ENCODE results near the gene YBX3.
"Not testable (repeated sequence)": the region's sequence is repeated elsewhere in the genome, so short reads cannot be mapped to it uniquely, and the experiment has no call there.

The YBX3 gene

DNA sequence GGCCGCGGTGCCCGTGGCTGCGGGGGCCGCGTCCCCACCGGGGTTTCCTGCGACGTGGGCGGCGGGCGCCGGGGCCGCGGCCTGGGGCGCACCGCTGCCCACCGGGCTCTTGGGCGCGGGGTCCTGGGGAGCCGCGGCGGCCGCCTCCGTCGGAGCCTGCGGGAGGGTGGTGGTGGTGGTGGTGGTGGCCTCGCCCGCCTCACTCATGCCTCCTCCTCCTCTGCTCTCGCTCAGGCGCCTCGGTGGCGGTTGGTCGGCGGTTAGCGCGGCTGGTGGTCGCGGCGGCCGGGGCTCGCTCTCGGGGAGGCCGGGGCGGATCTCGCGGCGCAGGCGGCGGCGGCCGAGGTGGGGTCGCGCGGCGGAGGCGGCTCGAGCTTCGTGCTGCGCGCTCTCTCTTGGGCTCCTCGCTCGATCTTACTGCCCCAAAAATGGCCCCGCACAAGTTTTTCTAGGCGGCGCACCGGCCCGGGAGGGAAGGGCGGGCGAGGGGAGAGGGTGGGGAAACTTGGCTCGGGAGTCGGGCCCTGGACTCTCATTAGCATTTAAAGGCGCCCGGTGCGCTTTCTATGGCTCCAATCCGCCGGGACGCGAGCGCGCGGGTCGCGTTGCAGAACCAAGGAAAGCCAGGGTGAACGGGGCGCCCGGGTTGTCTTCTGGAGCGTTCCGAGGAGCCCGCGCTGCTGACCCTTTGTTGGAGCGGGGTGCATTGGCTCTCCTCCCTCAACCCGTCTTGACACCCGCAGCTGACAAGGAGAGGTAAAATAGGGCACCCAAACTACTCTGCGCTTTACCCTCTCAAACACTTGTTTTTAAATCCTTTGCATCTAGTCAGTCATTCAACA lies at the start of gene YBX3:
TSS of gene YBX3 (minus strand) at position 419 of the 842 bp plus-strand sequence. CDS start at position 207, 212 bp downstream.
- peak; percentile 53 for DNase-seq

DNA sequence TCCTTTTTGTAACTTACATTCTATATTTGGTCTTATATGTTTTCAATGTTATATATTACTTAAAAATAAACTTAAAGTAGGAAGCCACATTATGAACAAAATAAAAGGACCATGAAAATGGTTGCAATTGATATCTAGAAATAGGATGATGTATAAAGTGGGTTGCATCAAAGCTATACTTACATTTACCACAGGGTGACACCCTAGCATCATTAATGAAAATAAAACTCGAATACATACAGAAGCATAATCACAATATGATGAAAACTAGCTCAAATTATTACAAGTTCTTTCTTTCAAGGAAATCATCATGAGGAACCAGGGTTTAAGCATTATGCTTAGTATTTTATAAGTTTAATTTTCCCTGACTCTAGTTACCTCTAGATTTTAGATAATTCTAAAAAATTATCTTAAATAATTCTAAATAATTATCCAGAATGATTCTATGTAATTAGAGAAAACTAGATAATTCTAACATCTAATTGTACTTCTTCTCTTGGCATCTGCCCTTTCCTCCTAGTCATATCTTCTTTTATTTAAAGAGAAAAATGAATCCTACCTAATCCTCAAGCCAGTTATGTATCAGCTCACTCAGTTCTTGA lies 48.1 kb upstream of the YBX3 start:
- no peak for DNase-seq

DNA sequence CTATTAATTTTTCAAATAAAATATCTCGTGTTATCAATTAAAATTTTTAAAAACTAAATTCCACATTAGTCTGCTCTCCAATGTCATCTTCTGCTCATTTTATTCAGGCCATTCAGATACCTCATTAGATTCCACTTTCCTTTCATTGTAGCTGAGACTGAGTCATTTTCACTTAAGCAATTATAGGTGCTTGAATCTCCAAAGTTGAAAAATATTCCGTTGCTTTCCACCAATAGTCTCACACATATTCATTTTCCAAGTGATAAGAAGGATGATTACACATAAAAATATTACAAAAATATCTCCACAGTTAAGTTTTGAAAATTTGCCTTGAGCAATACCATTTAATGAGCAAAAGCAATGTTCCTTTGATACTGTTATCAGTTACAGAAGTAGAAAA lies 36.5 kb upstream of the YBX3 start:
- DNase-seq, result no peak

DNA sequence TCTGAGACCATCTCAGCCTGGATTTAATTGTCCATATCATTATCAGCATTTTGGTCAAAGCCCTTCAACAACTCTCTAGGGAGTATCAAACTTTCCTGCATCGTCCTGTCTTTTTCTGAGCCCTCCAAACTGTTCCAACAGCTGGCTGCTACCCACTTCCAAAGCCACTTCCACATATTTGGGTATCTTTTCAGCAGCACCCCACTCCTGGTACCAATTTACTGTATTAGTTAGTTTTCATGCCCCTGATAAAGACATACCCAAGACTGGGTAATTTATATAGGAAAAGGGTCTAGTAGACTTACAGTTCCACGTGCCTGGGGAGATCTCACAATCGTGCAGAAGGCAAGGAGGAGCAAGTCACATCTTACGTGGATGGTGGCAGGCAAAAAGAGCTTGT lies 33.1 kb upstream of the YBX3 start:
- no peak for DNase-seq

DNA sequence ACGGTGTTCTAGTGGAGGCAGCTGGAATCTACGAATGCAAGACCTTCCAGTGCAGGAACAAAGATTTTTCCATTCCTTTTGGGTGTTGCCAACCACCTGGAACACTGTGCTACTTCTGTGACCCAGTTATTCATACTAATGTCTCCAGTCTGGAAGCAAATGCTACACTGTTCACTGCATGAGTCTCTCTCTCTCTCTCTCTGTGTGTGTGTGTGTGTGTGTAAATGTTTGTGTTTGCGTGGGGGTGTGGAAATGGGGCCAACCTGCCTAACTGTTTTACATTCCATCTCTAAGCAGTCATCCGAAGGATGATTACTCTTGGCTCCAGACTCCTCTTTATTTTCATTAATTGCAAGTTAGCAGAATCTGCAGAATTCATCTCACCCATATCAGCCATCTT lies 29.9 kb upstream of the YBX3 start:
- DNase-seq, result no peak

DNA sequence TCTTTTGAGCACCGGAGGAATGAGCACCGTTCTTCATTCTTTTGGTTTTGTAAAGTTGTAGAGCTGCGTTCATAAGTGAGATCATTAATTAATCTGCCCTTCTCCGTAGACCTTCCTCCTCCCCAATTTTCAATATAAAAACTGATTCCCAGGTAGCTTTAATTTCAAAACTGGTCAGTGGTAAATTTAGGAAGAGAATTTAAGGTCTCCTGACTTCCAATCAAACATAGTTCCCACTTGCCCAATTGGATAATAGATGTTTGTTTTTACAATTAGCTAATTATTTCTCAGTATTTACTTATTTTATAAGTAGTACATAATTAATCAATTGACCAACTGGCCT lies 27.2 kb upstream of the YBX3 start:
- no peak for DNase-seq

DNA sequence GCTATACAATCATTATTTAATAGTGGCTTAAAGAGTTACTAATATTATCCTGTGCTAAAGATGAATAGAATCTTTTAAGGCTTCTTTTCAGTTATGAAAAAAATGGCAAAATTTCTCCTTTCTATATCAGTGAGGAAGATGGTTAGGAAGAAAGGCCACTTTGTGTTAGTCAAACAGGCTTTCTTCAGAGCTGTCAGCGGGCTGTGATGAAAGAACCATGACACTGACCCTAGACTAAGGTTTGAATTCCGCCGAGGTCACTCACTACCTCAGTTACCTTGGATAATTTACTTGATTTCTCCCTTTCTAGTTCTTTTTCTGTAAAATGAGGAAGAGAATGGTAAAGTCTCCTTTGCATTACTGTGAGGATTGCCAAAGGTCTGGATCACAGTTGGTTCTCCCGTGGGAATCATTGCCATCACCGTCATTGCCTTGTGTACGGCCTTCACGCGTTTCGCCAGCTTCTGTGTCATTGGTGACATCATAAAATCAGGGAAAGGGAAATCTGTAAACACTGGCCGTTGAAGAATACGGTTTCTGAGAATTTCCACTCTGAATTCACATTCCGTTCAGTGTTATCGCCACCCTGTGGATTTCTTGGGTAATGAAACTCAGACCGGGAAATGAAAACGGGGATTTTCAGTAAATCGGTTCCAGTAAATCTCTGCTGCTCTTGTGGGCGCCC lies 26.7 kb upstream of the YBX3 start:
- peak; percentile 71 for DNase-seq

DNA sequence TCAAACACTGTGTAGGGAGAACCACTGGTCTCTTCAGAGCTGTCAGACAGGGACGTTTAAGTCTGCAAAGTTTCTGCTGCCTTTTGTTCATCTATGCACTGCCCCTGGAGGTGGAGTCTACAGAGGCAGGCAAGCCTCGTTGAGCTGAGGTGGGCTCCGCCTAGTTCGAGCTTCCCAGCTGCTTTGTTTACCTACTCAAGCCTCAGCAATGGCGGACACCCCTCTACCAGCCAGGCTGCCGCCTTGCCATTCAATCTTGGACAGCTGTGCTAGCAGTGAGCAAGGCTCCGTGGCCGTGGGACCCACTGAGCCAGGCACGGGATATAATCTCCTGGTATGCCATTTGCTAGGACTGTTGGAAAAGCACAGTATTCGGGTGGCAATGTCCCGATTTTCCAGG lies 24.6 kb upstream of the YBX3 start:
- DNase-seq, result no peak

DNA sequence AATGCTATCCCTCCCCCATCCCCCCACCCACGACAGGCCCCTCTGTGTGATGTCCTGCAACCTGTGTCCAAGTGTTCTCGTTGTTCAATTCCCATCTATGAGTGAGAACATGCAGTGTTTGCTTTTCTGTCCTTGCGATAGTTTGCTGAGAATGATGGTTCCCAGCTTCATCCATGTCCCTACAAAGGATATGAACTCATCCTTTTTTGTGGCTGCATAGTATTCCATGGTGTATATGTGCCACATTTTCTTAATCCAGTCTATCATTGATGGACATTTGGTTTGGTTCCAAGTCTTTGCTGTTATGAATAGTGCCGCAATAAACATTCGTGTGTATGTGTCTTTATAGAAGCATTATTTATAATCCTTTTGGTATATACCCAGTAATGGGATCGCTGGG lies 20.3 kb upstream of the YBX3 start:
- DNase-seq, result not testable (repeated sequence)

DNA sequence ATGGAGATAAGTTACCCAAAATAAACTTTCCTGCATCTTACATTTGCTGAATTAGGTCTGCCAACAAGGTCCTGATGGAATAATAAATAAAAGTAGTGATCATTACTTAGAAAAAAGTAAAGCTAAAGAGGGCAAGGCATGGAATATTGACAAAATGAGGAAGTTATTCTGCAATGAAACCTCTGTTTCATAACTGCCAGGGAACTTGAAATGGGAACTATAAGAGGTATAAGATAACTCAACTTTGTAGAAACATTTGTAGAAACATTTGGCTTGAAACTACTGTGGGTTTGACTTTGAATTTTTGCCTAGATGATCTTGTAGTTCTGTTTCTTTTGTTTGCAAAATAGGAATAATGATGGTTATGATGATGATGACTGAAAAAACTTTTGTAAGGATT lies 18.7 kb upstream of the YBX3 start:
- DNase-seq, result no peak

DNA sequence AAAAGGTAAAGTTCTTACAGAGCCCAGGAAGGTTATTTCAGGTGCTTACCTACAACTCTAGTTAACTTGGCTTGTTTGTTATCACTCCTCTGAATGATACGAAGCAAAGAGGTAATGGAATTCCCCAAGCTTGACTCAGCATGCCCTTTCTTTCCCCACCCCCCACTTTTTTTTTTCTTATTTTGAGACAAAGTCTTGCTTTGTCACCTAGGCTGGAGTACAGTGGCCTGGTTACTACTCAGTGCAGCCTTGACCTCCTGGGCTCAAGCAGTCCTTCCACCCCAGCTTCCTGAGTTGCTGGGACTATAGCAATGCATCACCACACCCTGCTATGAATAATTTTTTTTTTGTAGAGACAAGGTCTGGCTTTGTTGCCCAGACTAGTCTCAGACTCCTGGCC lies 17.1 kb upstream of the YBX3 start:
- DNase-seq, result no peak

DNA sequence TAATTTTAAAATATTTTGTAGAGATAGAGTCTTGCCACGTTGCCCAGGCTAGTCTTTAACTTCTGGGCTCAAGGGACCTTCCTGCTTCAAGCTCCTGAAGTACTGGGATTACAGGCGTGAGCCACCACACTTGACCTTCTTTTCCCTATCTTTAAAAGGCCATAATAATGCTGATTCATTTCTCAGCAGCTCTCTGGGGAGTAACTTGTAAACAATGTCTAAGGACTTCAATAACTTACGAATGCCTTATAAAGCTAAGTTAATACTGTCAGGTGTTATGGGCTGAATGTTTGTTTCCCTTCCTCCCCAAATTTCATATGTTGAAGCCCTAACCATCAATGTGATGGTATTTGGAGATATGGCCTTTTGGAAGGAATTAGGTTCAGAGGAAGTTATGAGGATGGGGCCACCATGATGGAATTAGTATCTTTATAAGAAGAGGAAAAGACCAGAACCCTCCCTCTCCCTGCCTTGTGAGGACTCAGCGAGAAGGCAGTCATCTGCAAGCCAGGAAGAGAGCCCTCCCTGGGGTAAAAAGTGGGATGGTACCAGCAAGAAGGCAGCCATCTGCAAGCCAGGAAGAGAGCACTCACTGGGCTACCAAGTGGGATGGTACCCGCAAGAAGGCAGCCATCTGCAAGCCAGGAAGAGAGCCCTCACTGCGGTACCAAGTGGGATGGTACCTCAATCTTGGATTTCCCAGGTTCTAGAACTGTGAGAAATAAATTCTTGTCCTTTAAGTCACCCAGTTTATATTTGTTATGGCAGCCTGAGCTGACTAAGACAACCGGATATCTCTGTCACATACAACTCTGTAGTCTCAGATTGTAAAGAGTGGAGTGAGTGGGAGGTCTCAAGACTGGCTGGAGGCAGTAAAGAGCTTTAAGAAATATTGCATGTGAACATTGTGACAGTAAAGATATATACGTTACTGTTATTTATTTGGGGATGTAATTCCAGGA lies 16.3 kb upstream of the YBX3 start:
- no peak for DNase-seq

DNA sequence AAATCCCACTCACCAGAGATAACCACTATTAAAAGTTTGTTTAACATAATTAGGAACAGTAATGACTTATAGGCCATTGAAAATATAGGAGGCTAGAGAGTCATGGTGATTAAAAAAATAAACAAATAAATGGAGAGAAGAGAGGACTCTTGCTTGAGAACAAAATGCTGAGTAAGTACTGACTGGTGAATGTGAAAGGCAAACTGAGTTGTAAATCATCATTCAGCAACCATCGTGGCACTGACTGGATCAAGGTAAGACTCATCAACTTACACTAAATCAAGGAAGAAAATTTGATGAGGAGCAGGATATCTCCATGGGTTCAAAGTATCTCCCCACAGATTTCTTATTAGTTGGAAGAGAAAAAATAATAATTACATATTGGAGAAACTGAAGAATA lies 14.1 kb upstream of the YBX3 start:
- no peak for DNase-seq

DNA sequence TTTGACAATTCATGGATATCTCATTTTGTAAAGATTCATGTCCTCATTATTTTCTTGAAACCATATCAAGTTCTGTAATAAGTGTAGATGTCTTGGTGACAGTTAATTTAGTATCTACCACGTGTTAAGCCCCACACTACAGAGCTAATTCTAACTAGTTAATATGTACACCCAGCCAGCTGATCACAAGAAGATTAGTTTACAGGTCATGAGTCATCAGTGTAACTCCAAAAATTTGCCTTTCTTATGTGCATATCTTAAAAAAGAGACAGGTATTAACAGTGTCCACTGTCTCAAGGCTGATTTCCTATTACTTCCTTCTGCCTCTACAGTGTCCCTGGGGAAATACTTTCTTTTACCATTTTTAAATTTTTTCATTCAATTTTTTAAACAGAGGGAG lies 13.3 kb upstream of the YBX3 start:
- DNase-seq, result no peak

DNA sequence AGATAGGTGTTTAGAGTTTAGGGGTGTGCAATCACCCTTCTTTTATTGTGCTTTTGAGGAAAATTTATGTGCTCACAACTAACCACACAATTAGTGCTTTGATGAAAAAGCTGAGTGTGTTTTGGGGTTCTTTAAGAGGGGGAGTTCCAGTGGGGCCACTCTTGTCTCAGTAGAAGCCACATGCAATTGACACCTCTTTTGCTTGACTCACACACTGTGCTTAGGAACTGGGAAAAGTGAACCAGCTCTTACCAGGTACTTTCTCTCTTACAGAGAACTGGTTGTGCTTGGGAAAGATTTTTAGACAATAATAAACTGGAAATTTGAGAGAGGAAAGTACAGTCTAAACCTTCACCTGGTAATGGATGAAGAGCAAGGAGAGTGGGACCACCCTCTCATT lies 12.3 kb upstream of the YBX3 start:
- no peak for DNase-seq

DNA sequence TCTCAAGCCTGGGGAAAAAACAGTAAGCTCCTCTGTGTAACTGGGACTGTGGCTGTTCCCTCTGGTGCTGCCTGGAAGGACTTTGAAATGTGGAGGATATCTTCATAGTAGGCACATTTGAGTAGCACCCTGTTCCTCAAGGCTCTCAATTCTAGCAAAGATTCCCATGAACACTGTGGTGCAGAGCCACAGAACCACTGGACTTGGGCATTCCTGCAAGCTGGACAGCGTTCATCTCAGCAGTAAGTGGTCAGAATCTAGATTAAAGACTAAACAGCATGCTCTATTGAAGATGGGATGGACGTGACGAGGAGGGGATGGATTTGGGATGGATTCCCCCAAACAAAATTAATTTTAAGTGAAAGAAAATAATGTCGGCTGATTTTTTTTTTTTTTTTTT lies 9.4 kb upstream of the YBX3 start:
- no peak for DNase-seq

DNA sequence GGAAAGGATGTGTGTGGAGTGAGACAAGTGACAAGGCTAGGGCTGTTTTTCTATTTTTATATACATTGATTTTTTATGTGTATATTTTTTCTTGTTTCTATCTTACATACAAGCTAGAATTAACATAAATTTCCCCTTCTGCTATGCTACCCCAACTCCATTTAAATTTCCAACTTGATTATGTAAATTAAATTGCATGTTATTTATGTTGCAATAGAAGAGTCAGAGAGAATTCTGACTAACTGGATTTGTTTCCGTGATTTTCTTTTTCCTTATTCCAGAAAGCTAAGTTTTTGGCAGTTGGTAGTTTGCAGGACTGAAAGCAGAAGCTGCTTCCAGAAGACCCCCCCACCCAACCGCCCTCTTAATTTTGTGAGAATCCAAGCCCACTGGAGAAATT lies 8.9 kb upstream of the YBX3 start:
- DNase-seq, result no peak

DNA sequence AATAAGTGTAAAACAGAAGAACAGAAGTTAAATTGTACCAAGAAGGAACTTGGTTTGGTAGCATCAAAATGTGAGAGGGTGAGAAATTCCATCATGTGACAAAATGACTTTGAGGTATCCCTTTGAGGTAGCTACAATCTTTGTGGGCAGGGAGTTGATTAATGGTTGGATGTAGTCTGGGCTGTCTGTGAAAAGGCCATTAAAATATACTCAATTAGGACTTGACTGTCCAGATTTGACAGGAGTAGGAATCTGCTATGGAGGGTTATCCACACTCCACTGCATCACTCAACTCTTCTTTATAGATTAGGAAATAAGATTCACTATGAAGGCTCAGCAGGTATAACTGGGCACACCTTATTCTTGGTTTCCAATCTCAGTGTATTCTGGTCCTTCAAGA lies 7.4 kb upstream of the YBX3 start:
- no peak for DNase-seq

DNA sequence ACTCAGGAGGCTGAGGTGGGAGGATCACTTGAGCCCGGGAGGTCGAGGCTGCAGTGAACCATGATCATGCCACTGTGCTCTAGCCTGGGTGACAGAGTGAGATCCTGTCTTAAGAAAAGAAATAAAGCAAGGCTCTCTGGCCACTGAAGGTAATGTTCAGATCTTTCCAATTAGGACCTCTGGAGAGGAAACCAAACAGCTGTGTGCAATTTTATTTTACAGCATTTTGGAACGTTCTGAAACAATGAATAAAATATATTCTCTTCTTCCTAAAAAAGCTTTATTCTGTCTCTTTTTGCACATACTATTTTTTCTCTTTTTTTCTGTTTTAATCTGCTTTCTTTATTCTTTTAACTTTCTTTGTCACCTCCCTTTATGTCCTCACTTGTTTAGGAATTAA lies 5.0 kb upstream of the YBX3 start:
- no peak for DNase-seq

DNA sequence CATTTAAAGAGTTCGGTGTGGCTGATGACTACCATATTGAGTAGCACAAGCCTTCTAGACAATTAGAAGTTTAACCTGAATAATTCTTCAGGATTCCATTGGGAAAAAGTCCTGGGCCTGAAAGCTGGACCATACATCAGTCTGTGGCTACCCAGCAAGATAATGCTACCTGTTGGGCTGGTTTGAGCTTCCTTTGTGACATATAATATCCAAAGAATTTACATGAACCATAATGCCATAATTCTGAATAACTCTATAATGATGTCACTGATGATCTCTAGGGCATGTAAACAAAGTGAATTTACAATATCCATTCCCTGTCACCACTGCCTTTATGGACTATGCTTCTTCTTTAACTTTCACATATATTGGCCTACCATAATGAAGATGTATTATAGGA lies 3.8 kb upstream of the YBX3 start:
- DNase-seq, result no peak

DNA sequence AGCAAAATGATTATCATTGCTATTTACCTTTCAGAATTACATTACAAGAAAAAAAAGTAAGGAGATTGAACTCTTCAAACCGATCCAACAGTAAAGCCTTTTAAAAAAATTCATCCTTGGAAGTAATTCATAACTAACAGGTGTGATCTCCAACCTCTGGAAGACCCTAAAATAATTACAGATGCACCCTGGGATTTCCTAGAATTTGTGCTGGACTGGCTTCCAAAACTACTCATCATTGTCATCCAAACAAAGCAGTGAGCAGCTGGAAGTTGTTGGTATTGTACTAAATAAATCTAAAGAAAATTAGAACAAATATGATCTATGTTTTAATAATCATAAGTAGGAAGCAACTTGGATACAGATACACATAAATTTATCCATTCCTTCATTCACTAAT lies 1.9 kb upstream of the YBX3 start:
- DNase-seq, result no peak

DNA sequence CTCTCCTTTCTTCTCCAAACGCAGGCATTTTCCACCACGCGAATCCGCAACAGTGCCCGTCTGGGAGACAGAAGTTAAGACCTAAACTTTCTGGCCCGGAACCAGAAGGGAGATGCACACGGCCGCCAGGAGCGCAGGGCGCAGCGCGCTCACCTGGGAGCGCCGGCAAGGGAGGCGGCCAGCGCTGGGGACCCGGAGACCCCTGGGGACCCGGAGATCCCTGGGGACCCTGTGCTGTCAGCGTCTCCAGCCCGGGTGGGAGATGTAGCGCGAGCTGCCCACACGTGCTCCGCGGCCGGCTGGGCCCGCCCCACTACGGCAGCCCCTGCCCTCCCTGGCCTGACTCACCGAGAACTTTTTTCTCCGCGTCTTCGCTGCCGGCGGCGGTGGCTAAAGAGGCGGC lies 620 bp downstream of the YBX3 start:
- DNase-seq, result peak; percentile 57

Measured in stimulated activated CD4-positive, alpha-beta T cell treated with anti-CD3 and anti-CD28 coated beads, Interleukin-1b, Interleukin-23, amount 100 ng/mL, for 48 hours (primary cell).